HG03469 (cell line): ENCODE measurements around the gene KRTAP9-1.
"Not testable (repeated sequence)": the region's sequence is repeated elsewhere in the genome, so short reads cannot be mapped to it uniquely, and the experiment has no call there.

Experiments used
- ATAC-seq: cut with Tn5 transposase; IDR thresholded peaks from one replicate; pipeline ENCODE4 v1.9.1; 2021; ENCODE audit warnings: mild to moderate bottlenecking, moderate library complexity, moderate number of reproducible peaks; ENCODE audit not compliant: unreplicated experiment

The KRTAP9-1 gene

DNA sequence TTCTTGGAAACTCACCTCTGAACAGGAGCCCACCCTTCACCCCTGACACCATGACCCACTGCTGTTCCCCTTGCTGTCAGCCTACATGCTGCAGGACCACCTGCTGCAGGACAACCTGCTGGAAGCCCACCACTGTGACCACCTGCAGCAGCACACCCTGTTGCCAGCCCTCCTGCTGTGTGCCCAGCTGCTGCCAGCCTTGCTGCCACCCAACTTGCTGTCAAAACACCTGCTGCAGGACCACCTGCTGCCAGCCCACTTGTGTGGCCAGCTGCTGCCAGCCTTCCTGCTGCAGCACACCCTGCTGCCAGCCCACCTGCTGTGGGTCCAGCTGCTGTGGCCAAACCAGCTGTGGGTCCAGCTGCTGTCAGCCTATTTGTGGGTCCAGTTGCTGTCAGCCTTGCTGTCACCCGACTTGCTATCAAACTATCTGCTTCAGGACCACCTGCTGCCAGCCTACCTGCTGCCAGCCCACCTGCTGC, at the start of gene KRTAP9-1:
Gene KRTAP9-1, plus strand, starts transcription at position 51 of the 482 bp plus-strand sequence. Its CDS starts 0 bp downstream, at position 51.
- ATAC-seq: not testable (repeated sequence)

DNA sequence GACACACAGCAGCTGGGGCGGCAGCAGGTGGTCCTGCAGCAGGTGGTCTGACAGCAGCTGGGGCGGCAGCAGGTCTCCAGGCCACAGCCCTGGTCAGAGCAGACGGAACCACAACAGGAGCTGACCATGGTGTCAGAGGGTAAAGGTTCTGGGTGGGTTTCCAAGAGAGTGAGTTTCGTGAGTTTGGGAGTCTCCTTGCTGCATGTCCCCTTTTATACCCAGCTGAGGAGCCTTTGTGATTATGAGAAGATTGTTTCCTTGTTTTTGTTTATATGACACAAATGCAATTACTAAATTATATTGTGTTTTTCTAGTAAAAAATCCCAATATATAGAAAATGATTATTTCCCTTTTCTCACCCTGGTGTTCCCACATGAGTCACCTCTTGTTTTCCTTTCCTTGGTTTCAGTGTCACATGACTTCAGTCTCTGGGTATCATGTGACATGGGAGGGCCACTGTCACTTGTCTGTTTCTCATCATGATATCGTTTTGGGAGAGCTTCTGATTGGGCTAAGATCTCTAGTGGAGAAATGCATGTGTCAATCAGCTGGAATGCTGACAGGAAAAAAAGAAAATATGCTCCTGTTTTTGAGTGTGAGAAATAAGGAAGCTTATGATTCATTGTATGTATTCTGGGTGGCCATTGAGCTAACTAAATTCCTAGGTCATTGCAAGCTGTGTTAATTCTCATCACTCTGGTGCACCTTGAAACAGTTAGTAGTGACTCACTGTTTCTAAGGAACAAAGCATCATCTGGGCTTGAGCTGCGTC, 49.1 kb upstream of the KRTAP9-1 start, which contains the start of gene KRTAP4-6:
Gene KRTAP4-6, minus strand, starts transcription at position 185 of the 772 bp plus-strand sequence. Its CDS starts 57 bp downstream, at position 128.
- ATAC-seq: no peak

GRCh38 chr17:41141361-41141760, 48.3 kb upstream of the KRTAP9-1 start:
- no peak for ATAC-seq

GRCh38 chr17:41144846-41145245, 44.8 kb upstream of the KRTAP9-1 start:
- ATAC-seq: no peak

- no peak for ATAC-seq
Measured at GRCh38 chr17:41145261-41145660, 44.4 kb upstream of the KRTAP9-1 start.

- no peak for ATAC-seq
Measured at GRCh38 chr17:41147531-41148204, 42.0 kb upstream of the KRTAP9-1 start.

DNA sequence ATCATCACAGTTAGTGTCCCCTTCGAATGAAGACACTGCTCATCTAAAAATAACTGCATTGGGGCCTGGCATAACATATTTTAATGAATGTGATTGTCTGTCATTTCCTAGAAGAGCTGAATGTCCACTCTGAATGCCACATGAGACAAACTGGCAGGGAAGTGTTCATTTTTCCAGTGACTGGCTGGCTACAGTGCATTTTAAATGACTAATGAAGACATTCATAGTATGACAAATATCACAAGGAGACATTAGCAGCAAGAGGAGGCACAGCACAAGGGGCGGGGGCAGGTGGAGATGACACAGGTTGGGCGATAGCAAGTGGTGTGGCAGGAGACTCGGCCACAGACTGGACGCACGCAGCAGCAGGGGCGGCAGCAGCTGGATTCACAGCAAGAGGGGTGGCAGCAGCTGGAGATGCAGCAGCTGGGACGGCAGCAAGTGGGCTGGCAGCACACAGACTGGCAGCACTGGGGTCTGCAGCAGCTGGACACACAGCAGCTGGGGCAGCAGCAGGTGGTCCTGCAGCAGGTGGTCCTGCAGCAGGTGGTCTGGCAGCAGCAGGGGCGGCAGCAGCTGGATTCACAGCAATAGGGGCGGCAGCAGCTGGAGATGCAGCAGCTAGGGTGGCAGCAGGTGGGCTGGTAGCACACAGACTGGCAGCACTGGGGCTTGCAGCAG, 40.6 kb upstream of the KRTAP9-1 start:
- not testable (repeated sequence) for ATAC-seq

DNA sequence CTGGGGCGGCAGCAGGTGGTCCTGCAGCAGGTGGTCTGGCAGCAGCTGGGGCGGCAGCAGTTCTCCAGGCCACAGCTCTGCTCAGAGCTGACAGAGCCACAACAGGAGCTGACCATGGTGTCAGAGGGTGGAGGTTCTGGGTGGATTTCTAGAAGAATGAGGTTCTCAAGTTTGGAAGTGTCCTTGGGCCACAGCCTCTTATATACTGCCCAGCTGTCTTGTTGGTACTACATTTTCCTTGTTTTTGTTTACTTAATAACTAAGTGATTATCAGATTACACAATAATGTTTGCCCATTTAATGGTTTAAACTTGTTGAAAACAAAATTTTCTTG, 40.1 kb upstream of the KRTAP9-1 start, which contains the start of gene KRTAP4-5:
Gene KRTAP4-5, minus strand, starts transcription at position 174 of the 334 bp plus-strand sequence. Its CDS starts 58 bp downstream, at position 116.
- no peak for ATAC-seq

DNA sequence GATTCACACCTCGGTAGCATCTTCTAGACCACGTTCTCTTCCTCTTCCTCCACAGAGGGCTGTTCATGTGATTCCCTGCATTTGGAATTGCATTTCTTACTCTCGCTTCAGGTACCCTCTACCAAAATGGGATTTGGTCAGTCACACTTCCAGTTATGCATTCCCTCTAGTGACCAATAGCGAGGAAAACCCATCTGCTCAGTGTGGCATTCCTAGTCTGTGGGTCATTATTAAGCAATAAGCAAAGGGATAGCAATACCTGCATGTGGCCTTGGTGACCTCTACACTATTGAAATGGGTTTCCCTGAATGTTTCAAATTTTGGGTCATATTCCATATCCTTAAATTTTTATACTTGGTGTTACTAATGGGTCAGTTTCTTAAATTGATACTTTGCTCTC, 39.7 kb upstream of the KRTAP9-1 start:
- no peak for ATAC-seq

DNA sequence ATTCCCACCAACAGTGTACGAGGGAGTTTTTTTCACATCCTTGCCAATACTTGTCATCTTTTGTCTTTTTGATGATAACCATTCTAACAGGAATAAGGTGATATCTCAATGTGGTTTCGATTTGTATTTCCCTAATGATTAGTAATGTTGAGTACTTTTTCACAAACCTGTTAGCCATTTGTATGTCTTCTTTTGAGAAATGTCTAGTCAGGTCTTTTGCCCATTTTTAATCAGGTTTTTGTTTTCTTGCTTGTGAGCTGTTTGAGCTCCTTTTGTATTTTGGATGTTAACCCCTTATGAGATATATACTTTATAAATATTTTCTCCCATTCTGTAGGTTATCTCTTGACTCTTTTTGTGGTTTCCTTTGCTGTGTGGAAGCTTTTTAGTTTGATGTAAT, 38.2 kb upstream of the KRTAP9-1 start:
- no peak for ATAC-seq

DNA sequence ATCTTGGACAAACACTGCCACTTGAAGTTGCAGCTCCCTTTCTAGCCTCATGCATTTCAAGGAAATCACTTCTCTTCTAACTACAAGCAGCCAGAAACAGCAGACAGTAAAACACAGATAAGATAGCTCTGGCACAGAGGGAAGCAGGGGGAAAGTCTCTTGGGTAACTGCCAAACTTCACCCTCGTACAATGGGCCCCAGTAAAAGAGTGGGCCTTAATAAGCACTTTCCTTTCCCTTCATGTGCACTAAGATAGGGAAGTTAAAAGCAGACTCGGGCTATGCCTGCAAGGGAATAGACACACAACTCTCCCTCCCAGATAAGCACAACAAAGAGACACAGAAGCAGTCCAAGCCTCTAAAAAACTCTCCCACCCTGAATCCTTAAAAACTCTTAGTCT, 35.8 kb upstream of the KRTAP9-1 start:
- no peak for ATAC-seq

- ATAC-seq: not testable (repeated sequence)
Measured at GRCh38 chr17:41160190-41160589, 29.5 kb upstream of the KRTAP9-1 start.

- no peak for ATAC-seq
Measured at GRCh38 chr17:41160648-41161047, 29.0 kb upstream of the KRTAP9-1 start, which contains the start of gene KRTAP4-4. KRTAP4-4 (minus strand) TSS chr17:41160748; CDS start chr17:41160691, 57 bp downstream.

GRCh38 chr17:41163828-41164227, 25.9 kb upstream of the KRTAP9-1 start:
- ATAC-seq: no peak

GRCh38 chr17:41167561-41167960, 22.1 kb upstream of the KRTAP9-1 start:
- ATAC-seq: no peak

DNA sequence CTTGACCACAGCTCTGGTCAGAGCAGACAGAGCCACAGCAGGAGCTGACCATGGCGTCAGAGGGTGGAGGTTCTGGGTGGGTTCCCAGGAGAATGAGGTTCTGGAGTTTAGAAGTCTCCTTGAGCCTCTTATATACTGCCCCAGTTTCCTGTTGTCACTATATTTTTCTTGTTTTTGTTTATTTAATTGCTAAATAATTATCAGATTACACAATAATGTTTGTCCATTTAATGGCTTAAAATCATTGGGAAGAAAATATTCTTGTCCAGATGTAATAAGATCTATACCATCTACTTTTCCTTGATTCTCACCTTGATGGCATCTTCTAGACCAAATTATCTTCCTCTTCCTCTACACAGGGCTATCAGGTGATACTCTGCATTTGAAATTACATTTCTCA, 21.6 kb upstream of the KRTAP9-1 start, which contains the start of gene KRTAP4-3:
Gene KRTAP4-3, minus strand, starts transcription at position 101 of the 400 bp plus-strand sequence. Its CDS starts 49 bp downstream, at position 52.
- ATAC-seq: no peak

GRCh38 chr17:41171886-41172285, 17.8 kb upstream of the KRTAP9-1 start:
- no peak for ATAC-seq

DNA sequence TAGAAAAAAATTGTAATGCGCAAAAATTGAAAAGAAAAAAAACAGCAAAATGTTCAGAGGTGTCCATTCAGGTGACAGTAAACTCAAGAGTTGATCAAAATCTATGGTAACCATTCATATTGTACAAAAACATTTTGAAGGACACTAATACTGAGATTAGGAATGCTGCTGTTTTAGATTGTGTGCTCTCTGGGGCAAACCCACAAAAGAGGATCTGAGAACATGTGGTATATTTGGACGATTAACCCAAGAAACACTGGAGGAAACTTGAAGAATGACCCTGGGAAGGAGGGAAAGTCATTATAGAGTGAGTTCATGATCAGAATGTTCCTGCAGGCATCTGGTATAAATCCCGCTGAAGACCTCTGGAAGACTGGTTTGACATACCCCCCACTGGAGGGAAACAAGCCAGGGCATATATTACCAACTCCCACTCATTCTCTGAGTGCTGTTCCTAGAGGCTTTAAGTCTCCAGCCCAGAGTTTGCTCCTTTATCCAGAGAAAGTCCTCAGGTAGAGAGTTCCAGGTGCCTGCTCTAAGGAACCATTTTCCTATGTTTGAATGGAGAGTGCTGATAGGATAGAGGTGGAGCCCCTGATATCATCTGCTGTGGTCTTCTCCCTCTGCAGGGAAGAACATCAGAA, 12.8 kb upstream of the KRTAP9-1 start:
- no peak for ATAC-seq

GRCh38 chr17:41177727-41178271, 11.9 kb upstream of the KRTAP9-1 start, which contains the start of gene KRTAP4-2:
KRTAP4-2 (minus strand) TSS chr17:41178221; CDS start chr17:41178164, 57 bp downstream.
- no peak for ATAC-seq

GRCh38 chr17:41178341-41178740, 11.3 kb upstream of the KRTAP9-1 start:
- ATAC-seq: no peak
